ENCODE results near the gene FCGR3B.
"Not testable (repeated sequence)": the region's sequence is repeated elsewhere in the genome, so short reads cannot be mapped to it uniquely, and the experiment has no call there.

FCGR3B gene

DNA sequence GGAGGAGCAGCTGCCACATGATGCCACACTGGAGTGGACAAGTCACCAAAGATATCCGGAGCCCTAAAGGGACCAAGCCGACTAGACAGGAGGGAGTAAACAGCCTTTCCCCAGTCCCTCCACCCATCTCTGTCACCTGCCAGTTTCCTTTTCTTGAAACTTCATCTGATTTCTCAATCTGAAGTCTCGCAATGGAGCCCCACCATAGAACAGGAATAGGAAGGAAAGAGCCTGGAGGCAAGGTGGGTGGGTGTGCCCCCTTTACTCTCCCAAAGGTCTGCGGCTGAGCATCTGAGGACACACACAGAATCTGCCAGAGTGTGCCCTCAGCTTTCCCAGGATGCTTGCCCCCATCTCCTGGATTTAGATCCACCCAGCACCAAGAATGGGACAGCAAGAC lies at the start of gene FCGR3B:
Gene FCGR3B (minus strand): TSS at position 101 of the 400 bp plus-strand sequence. CDS start 82 bp downstream, at position 19.
- no peak for TF ChIP-seq FOXP2 (optimal IDR thresholded peaks at IDR 0.05; ENCODE audit: control extremely low read depth, extremely low read length, insufficient read depth)
- TF ChIP-seq POLR2AphosphoS5 (IDR thresholded peaks at IDR 0.05; ENCODE audit: borderline replicate concordance, low read depth, low read length) = no peak
- no peak for TF ChIP-seq EZH2 (IDR thresholded peaks at IDR 0.05)
- DNase-seq (ENCODE audit: low read depth, low spot score) = no peak
- Histone ChIP-seq H3K36me3 (ENCODE audit: insufficient read depth, low read length) (no peaks in the 10 kb centered on the region), H3K9me3 (ENCODE audit: low read depth, low read length) (no peaks in the 10 kb centered on the region), H3K4me3 (no peak within 1 kb of the TSS), H3K27ac (no peak within 1 kb of the TSS), H3K9ac (ENCODE audit: insufficient read length) (no peak within 1 kb of the TSS)

- no peak overlapping the region for H3K4me3 ChIP-seq
- H3K9me3 ChIP-seq (ENCODE audit: low read depth, low read length) = no peaks in the 10 kb centered on the region
- no peak for TF ChIP-seq FOXP2 (optimal IDR thresholded peaks at IDR 0.05; ENCODE audit: control extremely low read depth, extremely low read length, insufficient read depth)
- no peak for TF ChIP-seq EZH2 (IDR thresholded peaks at IDR 0.05)
- no peak for TF ChIP-seq POLR2AphosphoS5 (IDR thresholded peaks at IDR 0.05; ENCODE audit: borderline replicate concordance, low read depth, low read length)
- H3K9ac ChIP-seq (ENCODE audit: insufficient read length) = no peak overlapping the region
- no peak overlapping the region for H3K27ac ChIP-seq
- DNase-seq (ENCODE audit: low read depth, low spot score) = no peak
- no peaks in the 10 kb centered on the region for H3K36me3 ChIP-seq (ENCODE audit: insufficient read depth, low read length)
Observed at GRCh38 chr1:161678500-161678899, 47.5 kb upstream of the FCGR3B start.

- Histone ChIP-seq H3K36me3 (ENCODE audit: insufficient read depth, low read length) (no peaks in the 10 kb centered on the region), H3K9me3 (ENCODE audit: low read depth, low read length) (no peaks in the 10 kb centered on the region), H3K27ac (no peak overlapping the region), H3K9ac (ENCODE audit: insufficient read length) (no peak overlapping the region), H3K4me3 (no peak overlapping the region)
- no peak for DNase-seq (ENCODE audit: low read depth, low spot score)
- no peak for TF ChIP-seq FOXP2 (optimal IDR thresholded peaks at IDR 0.05; ENCODE audit: control extremely low read depth, extremely low read length, insufficient read depth)
Observed at GRCh38 chr1:161676958-161677689, 46.1 kb upstream of the FCGR3B start.

DNA sequence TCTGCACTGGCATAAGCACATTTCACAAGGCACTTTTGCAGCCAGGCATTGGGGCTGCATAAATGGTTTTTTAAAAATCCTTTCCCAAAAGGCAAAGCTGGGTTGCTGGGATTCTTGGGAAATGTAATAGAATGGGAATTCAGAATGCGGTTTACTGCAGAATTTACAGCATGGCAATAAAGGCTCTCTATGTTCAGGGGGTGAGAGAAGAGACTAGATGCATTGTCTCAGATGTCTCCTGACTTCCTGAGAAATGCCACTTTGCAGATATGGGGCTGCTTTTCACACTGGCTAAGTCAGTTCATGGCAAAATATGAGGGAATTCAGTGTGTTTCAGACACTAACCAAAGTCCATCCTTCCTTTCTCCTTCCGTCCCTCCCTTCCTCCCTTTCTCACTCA lies 45.5 kb upstream of the FCGR3B start:
- no peaks in the 10 kb centered on the region for H3K36me3 ChIP-seq (ENCODE audit: insufficient read depth, low read length)

GRCh38 chr1:161674908-161675307 lies 43.9 kb upstream of the FCGR3B start:
- H3K27ac ChIP-seq; H3K36me3 ChIP-seq (ENCODE audit: insufficient read depth, low read length); H3K9me3 ChIP-seq (ENCODE audit: low read depth, low read length); H3K4me3 ChIP-seq; H3K9ac ChIP-seq (ENCODE audit: insufficient read length); DNase-seq (ENCODE audit: low read depth, low spot score): not testable (repeated sequence)

More for the DNA sequence above, 45.5 kb upstream of the FCGR3B start:
- Histone ChIP-seq H3K4me3 (no peak overlapping the region), H3K27ac (no peak overlapping the region), H3K9ac (ENCODE audit: insufficient read length) (no peak overlapping the region), H3K9me3 (ENCODE audit: low read depth, low read length) (no peaks in the 10 kb centered on the region)
- TF ChIP-seq EZH2 (IDR thresholded peaks at IDR 0.05) = no peak
- no peak for TF ChIP-seq FOXP2 (optimal IDR thresholded peaks at IDR 0.05; ENCODE audit: control extremely low read depth, extremely low read length, insufficient read depth)
- no peak for TF ChIP-seq POLR2AphosphoS5 (IDR thresholded peaks at IDR 0.05; ENCODE audit: borderline replicate concordance, low read depth, low read length)
- no peak for DNase-seq (ENCODE audit: low read depth, low spot score)

GRCh38 chr1:161674447-161674846 lies 43.5 kb upstream of the FCGR3B start:
- not testable (repeated sequence) for H3K27ac ChIP-seq; H3K9me3 ChIP-seq (ENCODE audit: low read depth, low read length); DNase-seq (ENCODE audit: low read depth, low spot score); H3K36me3 ChIP-seq (ENCODE audit: insufficient read depth, low read length); H3K4me3 ChIP-seq; H3K9ac ChIP-seq (ENCODE audit: insufficient read length)

GRCh38 chr1:161673437-161673836 lies 42.5 kb upstream of the FCGR3B start:
- H3K36me3 ChIP-seq (ENCODE audit: insufficient read depth, low read length); DNase-seq (ENCODE audit: low read depth, low spot score); H3K9me3 ChIP-seq (ENCODE audit: low read depth, low read length); H3K9ac ChIP-seq (ENCODE audit: insufficient read length); H3K4me3 ChIP-seq; H3K27ac ChIP-seq: not testable (repeated sequence)

DNA sequence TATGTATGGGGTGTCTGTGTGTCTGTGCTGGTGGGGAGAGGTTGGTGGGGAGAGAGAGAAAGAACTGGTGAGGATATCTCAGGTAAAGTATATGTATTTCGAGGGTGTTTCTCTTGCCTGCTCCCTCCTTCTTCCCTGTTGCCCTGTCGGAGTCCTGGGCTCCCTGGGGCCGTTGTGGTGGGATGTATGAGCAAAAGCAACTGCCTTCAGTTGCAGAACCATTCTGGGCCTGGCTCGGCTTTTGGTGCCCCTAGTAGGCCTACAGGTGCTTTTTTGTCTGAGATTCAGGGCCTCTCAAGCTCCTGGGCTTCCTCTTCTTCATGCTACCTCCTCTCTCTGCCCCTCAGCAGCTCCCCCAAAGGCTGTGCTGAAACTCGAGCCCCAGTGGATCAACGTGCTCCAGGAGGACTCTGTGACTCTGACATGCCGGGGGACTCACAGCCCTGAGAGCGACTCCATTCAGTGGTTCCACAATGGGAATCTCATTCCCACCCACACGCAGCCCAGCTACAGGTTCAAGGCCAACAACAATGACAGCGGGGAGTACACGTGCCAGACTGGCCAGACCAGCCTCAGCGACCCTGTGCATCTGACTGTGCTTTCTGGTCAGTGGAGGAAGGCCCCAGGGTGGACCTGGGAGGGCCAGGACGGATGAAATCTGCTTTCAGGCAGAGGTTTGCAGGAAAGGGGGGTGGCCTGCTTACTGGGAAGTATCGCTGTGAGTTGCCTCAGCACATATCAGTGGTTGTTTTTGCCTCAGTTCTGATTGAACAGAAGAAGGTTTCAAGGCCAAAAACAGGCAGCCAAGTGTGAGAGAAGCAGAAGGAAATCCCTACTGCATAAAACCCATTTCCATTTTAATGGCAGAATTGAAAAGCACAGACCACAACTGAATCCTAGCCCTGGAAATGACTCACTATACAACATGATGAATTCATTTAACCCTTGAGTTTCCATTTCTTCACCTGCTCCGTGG lies 40.4 kb upstream of the FCGR3B start:
- not testable (repeated sequence) for H3K36me3 ChIP-seq (ENCODE audit: insufficient read depth, low read length); DNase-seq (ENCODE audit: low read depth, low spot score)

DNA sequence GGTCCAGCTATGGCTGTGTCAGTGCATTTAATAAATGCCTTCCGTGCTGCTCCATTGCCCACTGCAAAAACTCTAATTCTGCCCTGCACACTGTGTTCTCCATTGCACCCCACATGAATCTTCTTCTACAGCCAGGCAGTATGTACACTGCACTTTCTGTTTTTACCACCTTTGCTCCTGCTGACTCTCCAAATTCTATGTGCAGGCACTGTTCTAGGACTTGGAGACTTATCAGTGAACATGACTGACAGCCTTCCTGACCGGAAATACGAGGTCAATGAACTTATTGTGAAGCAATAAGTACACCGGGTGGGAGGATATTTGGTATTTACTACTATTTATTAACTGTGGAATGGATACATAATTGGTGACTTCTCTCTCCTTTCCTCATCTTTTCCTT lies 33.7 kb upstream of the FCGR3B start:
- not testable (repeated sequence) for H3K9me3 ChIP-seq (ENCODE audit: low read depth, low read length); DNase-seq (ENCODE audit: low read depth, low spot score); H3K36me3 ChIP-seq (ENCODE audit: insufficient read depth, low read length); H3K9ac ChIP-seq (ENCODE audit: insufficient read length); H3K4me3 ChIP-seq; H3K27ac ChIP-seq

More for the DNA sequence above, 40.4 kb upstream of the FCGR3B start:
- not testable (repeated sequence) for H3K4me3 ChIP-seq; H3K9me3 ChIP-seq (ENCODE audit: low read depth, low read length); H3K9ac ChIP-seq (ENCODE audit: insufficient read length); H3K27ac ChIP-seq

DNA sequence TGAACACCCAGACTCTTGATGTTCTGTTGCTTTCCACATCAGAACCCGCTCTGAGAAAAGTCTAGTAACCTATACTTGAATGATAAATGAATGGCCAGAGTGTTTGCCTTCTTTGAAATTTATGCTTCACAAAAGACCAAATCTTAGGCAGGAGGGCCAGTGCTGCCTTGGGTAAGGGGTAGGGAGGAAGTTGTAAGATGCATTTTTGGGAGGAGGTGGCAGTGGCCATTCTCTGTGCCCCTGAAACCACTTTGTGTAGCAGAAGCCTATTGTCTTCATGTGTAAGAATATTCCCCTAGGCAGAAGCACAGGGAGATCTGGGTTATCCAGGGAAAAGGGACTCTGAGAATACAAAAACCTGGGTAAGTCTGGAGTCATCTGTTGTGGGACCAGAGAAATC lies 32.6 kb upstream of the FCGR3B start:
- not testable (repeated sequence) for H3K9me3 ChIP-seq (ENCODE audit: low read depth, low read length); H3K27ac ChIP-seq; H3K4me3 ChIP-seq; H3K9ac ChIP-seq (ENCODE audit: insufficient read length); H3K36me3 ChIP-seq (ENCODE audit: insufficient read depth, low read length); DNase-seq (ENCODE audit: low read depth, low spot score)

GRCh38 chr1:161662684-161663339 lies 31.8 kb upstream of the FCGR3B start, which contains the start of gene FCGR2B:
FCGR2B (plus strand) TSS chr1:161663143; CDS start chr1:161663242, 99 bp downstream.
- not testable (repeated sequence) for H3K9ac ChIP-seq (ENCODE audit: insufficient read length); DNase-seq (ENCODE audit: low read depth, low spot score); H3K27ac ChIP-seq; H3K9me3 ChIP-seq (ENCODE audit: low read depth, low read length); H3K4me3 ChIP-seq; H3K36me3 ChIP-seq (ENCODE audit: insufficient read depth, low read length)

DNA sequence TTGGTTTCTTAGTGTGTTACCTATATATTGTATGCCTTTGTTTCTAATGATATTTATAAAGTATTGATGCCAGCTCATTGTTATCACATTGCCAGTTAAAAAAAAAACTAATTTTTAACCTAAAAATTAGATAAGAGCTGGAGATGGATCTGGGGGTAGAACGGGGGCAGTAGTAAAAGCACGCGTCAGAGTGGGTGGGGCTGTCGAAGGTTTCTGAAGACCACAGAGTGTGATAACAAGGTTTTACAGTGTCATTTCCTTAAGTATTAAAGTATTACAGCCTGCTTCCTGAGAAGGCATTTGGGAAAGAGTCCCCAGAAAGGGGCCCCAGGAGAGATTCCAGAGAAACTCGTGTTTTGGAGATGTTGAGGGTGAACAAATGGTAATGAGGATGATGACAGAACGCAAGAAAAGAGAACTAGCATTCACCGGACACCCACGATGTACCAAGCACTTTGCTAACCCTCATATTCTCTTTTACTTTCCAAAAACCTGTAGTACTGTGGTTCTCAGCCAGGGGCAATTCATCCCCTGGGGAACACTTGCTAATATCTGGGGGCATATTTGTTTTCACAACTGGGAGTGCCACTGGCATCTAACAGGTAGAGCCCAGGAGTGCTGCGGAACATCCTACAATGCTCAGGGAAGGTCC lies 30.8 kb upstream of the FCGR3B start:
- H3K27ac ChIP-seq; DNase-seq (ENCODE audit: low read depth, low spot score); H3K4me3 ChIP-seq; H3K9me3 ChIP-seq (ENCODE audit: low read depth, low read length); H3K36me3 ChIP-seq (ENCODE audit: insufficient read depth, low read length); H3K9ac ChIP-seq (ENCODE audit: insufficient read length): not testable (repeated sequence)
